Measurements from ENCODE around the gene PRKAG2.

The PRKAG2 gene

DNA sequence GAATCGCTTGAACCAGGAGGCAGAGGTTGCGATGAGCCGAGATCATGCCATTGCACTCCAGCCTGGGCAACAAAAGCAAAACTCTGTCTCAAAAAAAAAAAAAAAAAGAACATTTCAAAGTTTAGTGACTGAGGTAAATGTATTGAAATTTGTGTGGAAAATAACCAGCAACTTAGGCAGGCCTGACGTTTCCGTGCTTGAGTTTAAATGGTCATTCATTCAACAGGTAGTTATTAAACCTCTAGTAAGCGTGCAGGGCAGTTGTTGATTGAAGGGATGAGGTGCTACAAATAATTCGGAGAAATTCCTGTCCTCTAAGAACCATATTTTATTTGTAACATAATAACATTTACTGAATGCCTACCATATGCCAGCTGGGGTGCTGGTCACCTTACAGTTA is 135.3 kb downstream of the PRKAG2 start:
- Mint-ChIP-seq H3K36me3 (peaks cover 2% of the 10 kb centered on the region), H3K4me1 (peaks cover 32% of the 10 kb centered on the region), H3K4me3 (no peak overlapping the region), H3K9me3 (no peaks in the 10 kb centered on the region), H3K27ac (no peak overlapping the region)
- DNase-seq (ENCODE audit: low spot score in 2 of 2) (no peak), ATAC-seq (no peak)

DNA sequence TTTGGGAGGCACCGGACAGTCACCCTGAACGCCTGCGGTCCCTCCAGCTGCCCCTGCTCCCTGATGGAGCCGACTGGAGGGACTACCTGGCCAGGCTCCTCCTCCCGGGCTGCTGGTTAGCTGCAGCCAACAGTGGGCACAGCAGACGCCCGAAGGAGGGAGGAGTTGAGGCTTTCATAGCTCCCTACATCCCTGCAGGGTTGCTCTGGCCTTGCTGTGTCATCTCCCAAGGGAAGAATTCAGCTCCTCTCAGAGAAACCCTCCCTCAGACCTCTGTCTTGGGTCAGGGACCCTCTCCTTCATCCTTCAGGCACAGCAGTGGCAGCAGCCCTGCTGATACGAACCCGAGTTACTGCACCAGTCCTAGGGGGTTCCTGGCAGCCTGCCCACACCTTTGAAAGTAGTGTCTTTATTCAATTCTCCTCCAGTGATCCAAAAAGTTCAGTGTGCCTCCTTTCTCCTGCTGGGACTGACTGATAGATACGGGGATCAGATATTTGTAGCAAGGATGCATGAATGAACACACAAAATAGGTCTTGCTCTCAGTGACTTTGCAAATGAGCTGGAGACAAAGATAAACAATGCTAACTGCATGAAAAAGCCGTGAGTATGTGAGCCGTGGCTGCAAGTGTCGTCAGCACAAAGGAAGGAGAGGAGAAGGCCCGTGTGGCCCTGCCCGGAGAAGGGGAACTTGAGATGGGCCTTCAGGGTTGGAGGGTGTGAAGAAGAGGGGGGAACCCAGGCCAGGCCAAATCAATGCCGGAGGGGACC is 136.6 kb downstream of the PRKAG2 start:
- no peak for ATAC-seq
- peaks cover 25% of the 10 kb centered on the region for H3K4me1 Mint-ChIP-seq
- H3K9me3 Mint-ChIP-seq = no peaks in the 10 kb centered on the region
- no peak for DNase-seq (ENCODE audit: low spot score in 2 of 2)
- no peaks in the 10 kb centered on the region for H3K36me3 Mint-ChIP-seq
- no peak overlapping the region for H3K4me3 Mint-ChIP-seq
- H3K27ac Mint-ChIP-seq = no peak overlapping the region

DNA sequence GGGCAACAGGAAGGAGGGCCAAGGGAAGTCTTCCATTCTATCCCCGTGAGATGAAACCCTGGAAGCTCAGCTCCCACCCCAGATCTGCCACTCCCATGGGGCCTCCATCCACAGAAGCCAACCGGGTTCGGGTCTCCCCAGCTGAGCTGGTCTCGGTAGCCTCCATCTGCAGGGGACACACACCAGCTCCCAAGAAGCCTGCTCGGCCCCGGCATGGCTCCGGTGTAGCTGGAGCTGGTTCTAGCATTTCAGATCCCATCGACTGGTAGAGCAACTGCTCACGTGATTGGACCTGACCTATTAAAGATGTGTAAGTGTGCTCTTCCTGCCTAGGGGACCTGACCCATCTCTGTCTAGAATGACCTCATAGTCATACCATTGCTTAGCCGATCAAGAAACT is 138.0 kb downstream of the PRKAG2 start:
- no peaks in the 10 kb centered on the region for H3K36me3 Mint-ChIP-seq
- DNase-seq (ENCODE audit: low spot score in 2 of 2) (no peak), ATAC-seq (no peak)
- H3K27ac Mint-ChIP-seq = no peak overlapping the region
- no peak overlapping the region for H3K4me3 Mint-ChIP-seq
- H3K9me3 Mint-ChIP-seq = no peaks in the 10 kb centered on the region
- peaks cover 15% of the 10 kb centered on the region for H3K4me1 Mint-ChIP-seq

DNA sequence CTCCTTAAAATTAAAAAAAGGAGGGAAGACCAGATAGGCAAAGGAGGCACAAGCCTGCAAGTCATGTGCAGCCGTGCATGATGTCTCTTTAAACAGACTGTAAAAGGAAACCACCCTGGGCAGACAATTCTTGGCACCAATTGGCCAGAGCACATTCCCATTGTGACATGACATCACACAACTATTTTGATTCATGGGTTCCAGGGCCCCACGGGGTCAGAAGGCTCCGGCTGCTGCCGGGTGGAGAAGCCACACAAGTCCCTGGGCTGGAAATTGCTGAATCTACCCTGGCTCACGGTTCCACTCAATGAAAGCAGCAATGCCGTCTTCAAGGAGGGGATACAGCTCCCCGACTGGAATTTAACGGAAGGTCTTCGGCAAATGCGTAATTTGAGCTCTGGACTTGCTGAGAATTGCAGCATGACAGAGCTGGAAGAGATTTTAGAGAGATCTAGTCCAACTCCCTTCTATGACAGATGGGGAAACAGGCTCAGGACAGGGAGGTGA is 140.5 kb downstream of the PRKAG2 start:
- no peak for DNase-seq (ENCODE audit: low spot score in 2 of 2)
- H3K4me3 Mint-ChIP-seq = no peak overlapping the region
- no peak for ATAC-seq
- H3K36me3 Mint-ChIP-seq = no peaks in the 10 kb centered on the region
- H3K9me3 Mint-ChIP-seq = no peaks in the 10 kb centered on the region
- H3K4me1 Mint-ChIP-seq = no peaks in the 10 kb centered on the region
- no peak overlapping the region for H3K27ac Mint-ChIP-seq

DNA sequence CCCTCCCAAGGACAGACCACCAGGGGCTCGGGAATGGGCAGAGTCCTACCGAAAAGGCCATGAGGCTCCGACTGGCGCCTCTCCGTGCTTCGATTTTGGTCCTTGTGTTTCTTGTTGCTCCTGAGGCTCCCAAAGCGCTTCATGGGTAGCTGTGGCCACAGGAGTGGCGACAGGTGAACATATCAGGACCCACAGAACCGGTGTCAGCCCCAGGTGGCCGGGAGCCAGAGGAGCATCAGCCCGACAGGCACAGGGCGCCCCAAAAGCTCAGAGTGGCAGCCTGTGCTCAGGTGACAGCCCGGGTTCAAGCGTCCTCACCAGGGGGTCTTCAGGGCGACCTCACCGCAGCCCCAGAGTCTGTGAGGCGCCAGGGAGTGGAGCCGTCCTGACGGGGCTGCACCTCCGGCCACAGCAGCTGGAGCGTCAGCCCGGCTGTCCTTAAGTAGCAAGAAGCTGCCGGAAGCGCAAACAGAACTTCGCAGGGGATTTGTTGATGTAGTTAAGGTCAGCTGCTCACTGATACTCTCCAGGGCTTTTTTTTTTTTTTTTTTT is 141.0 kb downstream of the PRKAG2 start:
- Mint-ChIP-seq H3K36me3 (no peaks in the 10 kb centered on the region), H3K9me3 (no peaks in the 10 kb centered on the region), H3K4me1 (no peaks in the 10 kb centered on the region), H3K4me3 (no peak overlapping the region), H3K27ac (peak overlapping the region; percentile 43)
- no peak for ATAC-seq
- no peak for DNase-seq (ENCODE audit: low spot score in 2 of 2)

DNA sequence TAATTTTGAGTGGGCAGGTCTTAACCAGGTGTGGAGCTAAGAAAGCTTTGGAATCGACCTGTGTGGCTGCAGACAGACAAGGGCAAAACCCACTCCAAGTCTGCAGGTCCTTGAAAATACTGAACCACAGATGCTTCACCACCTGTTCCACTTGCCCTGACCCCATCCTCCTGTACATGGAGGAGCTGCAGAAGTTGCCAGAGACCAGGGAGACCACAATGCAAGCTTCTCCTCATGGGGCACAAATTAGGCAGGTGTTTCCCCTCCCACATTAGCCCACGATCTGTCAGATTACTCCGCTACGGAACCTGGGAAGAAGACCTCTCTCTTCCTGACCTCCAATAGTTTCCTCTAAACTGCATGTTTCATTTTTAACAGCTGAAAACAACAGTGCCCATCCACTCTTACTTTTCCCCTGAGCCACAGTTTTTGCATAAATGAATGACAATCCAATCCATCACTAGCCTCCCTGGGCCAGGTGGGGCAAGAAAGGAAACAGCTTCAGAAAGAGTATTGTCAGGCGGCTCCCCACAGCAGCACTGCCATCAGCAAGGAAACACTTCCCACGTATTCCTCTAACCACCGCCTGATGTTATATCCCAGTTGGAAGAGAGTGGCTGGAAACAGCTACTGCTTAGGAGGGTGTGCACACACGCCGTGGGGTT is 141.6 kb downstream of the PRKAG2 start:
- no peak for ATAC-seq
- Mint-ChIP-seq H3K4me1 (no peaks in the 10 kb centered on the region), H3K9me3 (no peaks in the 10 kb centered on the region), H3K36me3 (no peaks in the 10 kb centered on the region), H3K27ac (peak overlapping the region; percentile 43), H3K4me3 (no peak overlapping the region)
- no peak for DNase-seq (ENCODE audit: low spot score in 2 of 2)

DNA sequence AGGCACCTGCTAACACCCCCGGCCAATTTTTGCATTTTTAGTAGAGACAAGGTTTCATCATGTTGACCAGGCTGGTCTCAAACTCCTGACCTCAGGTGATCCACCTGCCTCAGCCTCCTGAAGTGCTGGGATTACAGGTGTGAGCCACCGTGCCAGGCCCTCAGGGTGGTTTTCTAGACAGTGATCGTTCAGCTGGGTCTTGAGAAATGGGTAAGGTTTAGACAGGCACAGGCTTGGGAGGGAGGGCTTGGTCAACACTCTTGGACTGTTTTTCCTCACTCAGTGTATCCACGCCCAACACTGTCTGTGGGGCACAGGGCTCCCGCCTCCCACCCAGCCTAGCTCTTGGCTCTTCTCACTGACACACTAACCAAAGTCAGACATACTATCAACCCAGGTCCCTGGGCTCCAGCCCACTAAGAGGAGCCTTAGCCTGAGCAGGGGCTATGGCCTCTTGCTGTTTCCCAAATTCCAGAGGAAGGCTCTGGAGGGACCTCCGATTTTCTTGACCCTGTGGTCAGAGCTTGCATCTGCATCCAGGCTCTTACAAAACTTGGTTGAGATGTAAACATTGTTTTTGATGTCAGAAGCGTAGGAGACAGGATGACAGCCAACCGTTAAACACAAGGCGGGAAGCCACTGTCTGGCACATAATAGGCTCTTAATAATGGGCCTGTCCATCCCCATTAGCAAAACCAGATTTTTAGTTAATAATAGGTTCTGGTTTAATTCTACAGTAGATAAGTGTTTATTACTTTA is 143.9 kb downstream of the PRKAG2 start:
- H3K27ac Mint-ChIP-seq = no peak overlapping the region
- H3K36me3 Mint-ChIP-seq = no peaks in the 10 kb centered on the region
- no peaks in the 10 kb centered on the region for H3K9me3 Mint-ChIP-seq
- peaks cover 9% of the 10 kb centered on the region for H3K4me1 Mint-ChIP-seq
- DNase-seq (ENCODE audit: low spot score in 2 of 2) (no peak), ATAC-seq (no peak)
- no peak overlapping the region for H3K4me3 Mint-ChIP-seq

DNA sequence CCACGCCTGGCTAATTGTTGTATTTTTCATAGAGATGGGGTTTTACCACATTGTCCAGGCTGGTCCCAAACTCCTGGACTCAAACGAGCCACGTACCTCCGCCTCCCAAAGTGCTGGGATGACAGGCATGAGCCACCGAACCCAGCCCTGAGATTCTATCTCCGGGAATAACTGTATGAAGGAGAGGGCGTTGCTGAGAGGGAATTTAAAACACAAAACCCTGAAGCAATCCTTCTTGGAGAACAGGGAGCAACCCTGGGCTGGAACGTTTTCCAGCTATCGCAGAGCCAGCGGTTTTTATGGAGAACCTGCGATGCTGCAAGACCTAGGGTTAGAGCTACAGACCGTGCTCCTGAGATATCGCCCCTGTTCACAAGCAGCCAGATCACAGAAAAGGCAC is 144.6 kb downstream of the PRKAG2 start:
- ATAC-seq (no peak), DNase-seq (ENCODE audit: low spot score in 2 of 2) (no peak)
- Mint-ChIP-seq H3K4me1 (peaks cover 12% of the 10 kb centered on the region), H3K27ac (no peak overlapping the region), H3K4me3 (no peak overlapping the region), H3K9me3 (no peaks in the 10 kb centered on the region), H3K36me3 (no peaks in the 10 kb centered on the region)

DNA sequence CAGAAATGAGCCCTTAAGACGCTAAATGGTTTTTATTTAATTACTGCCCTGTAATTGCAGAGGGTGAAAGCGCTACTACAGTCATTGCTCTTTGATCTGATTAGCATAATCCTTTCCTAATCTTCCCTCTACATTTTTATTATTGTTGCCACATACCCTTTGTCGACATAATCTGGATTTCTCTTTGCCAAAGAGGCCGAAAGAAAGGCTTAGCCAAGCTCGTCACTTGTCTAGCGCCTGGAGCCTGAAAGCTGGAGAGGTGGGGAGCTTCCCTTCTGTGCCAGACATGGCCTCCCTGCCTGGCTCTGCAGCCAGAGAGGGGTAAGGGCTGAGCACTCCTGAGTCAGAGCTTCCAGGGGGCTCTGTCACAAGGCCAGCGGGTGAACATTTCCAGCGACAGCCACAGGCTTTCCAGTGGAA is 145.9 kb downstream of the PRKAG2 start:
- Mint-ChIP-seq H3K4me1 (peaks cover 12% of the 10 kb centered on the region), H3K9me3 (no peaks in the 10 kb centered on the region), H3K27ac (peak overlapping the region; percentile 54), H3K36me3 (no peaks in the 10 kb centered on the region), H3K4me3 (no peak overlapping the region)
- DNase-seq (ENCODE audit: low spot score in 2 of 2) (no peak), ATAC-seq (no peak)

DNA sequence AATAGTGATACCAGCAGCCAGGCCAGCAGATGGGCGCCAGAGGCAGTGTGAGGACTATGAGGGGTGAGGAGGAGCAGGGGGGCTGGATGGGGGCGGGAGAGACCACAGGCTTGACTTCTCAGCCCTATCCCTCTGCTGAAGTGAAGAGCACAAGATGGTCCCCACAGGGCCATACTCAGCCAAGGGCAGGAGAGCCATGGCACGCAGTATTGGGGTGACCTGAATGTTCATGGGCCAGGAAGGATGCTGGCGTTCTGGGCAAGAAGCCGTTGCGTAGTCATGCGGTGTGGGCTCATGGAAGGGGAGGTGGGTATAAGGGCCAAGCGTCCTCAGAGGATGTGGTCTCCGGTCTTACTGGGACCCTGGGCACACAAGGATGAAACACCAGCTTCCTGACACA is 146.3 kb downstream of the PRKAG2 start:
- DNase-seq (ENCODE audit: low spot score in 2 of 2) = no peak
- no peak for ATAC-seq
- no peaks in the 10 kb centered on the region for H3K9me3 Mint-ChIP-seq

DNA sequence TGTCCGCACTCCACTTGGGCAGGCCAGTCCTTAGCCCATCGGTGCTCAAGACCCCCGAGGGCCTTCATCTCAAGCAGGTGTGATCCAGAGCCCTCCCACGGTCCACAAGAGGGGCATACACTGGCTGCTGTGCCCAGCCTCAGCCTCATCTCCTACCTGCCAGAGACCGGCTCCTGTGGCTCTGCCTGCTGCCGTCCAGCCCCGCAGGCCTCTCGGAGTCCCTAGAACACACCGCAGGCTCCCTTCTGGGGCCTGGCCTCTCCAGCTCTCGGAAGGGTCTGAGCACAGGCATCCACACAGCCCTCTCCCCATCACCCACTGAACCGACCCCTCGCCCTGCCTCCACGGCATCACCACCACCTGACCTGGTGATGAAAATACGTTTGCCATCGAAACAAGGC is 147.4 kb downstream of the PRKAG2 start:
- Mint-ChIP-seq H3K4me3 (no peak overlapping the region), H3K36me3 (no peaks in the 10 kb centered on the region), H3K4me1 (peaks cover 18% of the 10 kb centered on the region), H3K27ac (no peak overlapping the region), H3K9me3 (no peaks in the 10 kb centered on the region)
- ATAC-seq (no peak), DNase-seq (ENCODE audit: low spot score in 2 of 2) (no peak)

More for the DNA sequence above, 146.3 kb downstream of the PRKAG2 start:
- Mint-ChIP-seq H3K36me3 (no peaks in the 10 kb centered on the region), H3K4me1 (peaks cover 12% of the 10 kb centered on the region), H3K4me3 (no peak overlapping the region), H3K27ac (peak overlapping the region; percentile 48)

DNA sequence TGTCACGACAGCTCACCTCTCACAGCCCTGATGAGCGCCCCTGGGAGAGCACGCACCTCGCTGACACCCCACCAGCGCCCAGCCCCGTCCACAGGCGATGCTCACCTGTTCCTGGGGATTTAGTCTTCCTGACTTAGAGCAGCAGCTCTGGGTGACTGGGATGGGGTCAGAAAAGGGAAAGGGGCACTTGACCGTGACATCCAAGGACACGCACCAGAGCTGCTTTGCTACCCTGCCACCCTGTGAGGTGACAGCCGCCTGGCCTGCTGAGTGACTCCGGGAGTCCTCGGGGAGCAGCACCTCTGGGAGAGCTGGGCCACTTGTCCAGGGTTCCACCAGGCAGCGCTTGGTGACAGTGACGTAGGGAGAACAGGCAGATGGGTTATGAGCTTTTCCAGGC is 148.2 kb downstream of the PRKAG2 start:
- ATAC-seq = no peak
- Mint-ChIP-seq H3K36me3 (no peaks in the 10 kb centered on the region), H3K4me3 (no peak overlapping the region), H3K9me3 (no peaks in the 10 kb centered on the region), H3K4me1 (peaks cover 18% of the 10 kb centered on the region), H3K27ac (peak overlapping the region; percentile 95)
- no peak for DNase-seq (ENCODE audit: low spot score in 2 of 2)

DNA sequence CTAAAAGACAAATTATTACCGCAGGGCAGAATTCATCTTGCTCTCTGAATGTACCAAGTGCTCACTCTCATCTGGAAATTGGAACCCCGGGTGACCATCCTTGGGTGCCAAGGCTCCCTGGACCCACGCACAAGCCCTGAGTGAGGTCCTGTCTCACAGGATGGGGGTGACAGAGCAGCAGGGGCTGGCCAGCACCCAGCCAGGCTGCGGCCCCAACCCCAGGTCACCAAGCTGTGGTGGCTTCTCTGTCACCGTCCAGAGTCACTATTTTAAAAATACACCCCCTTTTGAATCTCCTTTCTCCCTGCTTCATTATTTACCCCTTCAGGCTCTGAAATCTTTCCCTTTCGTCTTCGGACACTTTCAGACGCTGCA is 148.6 kb downstream of the PRKAG2 start:
- Mint-ChIP-seq H3K4me3 (no peak overlapping the region), H3K27ac (peak overlapping the region; percentile 95), H3K36me3 (no peaks in the 10 kb centered on the region), H3K9me3 (no peaks in the 10 kb centered on the region), H3K4me1 (peaks cover 18% of the 10 kb centered on the region)
- ATAC-seq (no peak), DNase-seq (ENCODE audit: low spot score in 2 of 2) (no peak)

DNA sequence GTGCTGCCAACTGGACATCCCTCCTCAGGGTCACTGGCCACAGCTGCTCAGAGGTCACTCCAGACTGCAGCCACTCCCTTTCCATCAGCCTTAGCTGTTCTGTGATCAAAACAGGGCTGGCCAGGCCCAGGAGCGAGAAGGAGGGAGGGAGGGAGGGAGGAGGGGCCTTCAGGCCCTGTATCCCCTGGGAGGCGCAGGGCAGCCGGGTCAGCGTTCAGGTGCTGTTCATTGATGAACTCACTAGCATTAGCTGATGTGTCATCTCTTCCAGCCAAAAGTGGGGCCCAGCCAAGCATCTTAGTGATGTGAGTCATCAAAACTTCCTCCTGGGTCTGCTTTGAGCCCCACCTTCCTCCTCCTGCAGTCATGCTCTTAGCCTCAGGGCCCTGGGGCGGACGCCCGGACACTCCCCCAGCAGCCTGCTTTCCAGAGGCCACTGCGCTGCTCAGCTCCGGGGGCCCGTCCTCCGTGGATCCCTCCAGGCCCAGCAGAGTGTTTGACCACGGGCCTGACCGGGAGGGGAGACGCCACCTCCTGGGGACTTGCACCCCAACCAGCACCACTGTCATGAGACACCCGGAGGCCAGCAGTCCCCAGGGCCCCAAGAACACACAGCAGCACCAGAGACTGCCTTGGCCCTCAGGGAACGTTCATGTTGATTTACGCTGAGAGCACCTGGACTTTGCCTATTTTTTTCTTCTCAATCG is 149.2 kb downstream of the PRKAG2 start:
- H3K9me3 Mint-ChIP-seq = no peaks in the 10 kb centered on the region
- ATAC-seq = peak; percentile 97
- H3K4me3 Mint-ChIP-seq = peak overlapping the region; percentile 20
- peaks cover 18% of the 10 kb centered on the region for H3K4me1 Mint-ChIP-seq
- no peaks in the 10 kb centered on the region for H3K36me3 Mint-ChIP-seq
- peak; percentile 39 to 77 for DNase-seq (ENCODE audit: low spot score in 2 of 2)
- peak overlapping the region; percentile 95 for H3K27ac Mint-ChIP-seq

Measured in stimulated activated effector memory CD8-positive, alpha-beta T cell treated with anti-CD3 and anti-CD28 coated beads, Interleukin-12 subunit alpha, Interleukin-12 subunit beta, amount 100 ng/mL, for 72 hours (primary cell).